Stimulated activated naive CD4-positive, alpha-beta T cell treated with Interleukin-2 at 50 U/mL for 16 hours (primary cell): ENCODE data around the gene GDF15.

ENCODE experiments used
- DNase-seq: peaks from one replicate; lab custom pipeline; 2025; lab: John Stamatoyannopoulos, UW

Gene GDF15

DNA sequence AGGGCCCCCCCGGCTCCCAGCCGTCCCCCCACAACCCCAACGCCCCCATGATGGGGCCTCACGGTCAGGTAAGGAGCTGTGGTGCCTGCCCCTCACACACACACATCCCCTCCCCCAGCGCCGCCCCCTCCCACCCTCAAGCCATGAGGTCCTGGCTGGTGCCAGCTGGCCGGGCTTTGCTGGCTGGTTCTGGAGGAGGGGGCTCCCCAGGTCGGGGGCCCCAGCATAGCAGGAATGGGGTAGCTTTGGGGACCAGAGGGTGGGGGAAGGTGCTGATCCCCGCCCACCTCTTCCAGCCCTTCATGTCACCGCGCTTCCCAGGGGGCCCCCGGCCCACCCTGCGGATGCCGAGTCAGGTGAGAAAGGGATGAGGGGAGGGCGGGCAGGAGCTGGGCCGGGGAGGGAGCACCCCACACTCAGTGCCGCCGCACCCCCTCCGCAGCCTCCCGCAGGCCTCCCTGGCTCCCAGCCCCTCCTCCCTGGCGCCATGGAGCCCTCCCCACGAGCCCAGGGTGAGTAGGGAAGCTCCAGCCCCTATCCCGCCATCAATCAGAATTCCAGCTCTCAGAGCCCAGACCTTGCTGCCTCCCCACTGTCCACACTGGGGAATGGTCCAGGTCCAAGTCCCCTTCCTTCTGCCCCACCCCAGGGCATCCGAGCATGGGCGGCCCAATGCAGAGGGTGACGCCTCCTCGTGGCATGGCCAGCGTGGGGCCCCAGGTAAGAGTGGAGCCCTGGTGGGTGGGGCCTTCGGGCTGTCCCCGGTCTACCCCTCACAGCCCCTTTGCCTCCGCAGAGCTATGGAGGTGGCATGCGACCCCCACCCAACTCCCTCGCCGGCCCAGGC is 45.6 kb downstream of the GDF15 start:
- no peak for DNase-seq

DNA sequence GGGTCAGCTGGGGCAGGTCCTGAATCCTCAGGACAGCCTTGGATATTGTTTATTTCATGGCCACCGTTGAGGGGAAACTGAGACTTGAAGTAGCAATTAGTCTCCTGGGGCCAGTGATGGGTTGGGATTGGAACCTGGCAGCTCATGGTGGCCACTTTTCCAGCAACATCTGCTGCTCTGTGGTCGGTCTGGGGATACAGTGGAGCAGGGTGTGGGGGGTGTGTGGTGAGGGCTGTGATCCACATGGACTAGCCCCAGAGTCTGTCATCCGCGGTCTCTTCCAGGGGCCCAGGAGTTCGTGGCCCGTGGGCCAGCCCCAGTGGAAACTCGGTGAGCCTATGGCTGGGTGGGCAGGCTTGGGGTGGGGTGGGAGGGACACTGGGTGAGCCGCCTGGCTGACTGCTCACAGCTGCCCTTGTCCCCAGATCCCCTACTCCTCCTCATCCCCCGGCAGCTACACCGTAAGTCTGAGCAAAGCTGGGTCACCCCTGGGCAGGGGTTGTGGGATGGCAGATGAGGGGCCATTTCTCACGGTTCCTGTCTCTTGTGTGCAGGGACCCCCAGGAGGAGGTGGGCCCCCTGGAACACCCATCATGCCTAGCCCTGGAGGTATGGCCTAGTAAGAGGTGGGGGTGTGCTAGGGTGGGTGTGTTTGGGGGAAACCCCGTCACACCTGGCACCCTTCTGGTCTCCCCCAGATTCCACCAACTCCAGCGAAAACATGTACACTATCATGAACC is 46.5 kb downstream of the GDF15 start:
- no peak for DNase-seq

DNA sequence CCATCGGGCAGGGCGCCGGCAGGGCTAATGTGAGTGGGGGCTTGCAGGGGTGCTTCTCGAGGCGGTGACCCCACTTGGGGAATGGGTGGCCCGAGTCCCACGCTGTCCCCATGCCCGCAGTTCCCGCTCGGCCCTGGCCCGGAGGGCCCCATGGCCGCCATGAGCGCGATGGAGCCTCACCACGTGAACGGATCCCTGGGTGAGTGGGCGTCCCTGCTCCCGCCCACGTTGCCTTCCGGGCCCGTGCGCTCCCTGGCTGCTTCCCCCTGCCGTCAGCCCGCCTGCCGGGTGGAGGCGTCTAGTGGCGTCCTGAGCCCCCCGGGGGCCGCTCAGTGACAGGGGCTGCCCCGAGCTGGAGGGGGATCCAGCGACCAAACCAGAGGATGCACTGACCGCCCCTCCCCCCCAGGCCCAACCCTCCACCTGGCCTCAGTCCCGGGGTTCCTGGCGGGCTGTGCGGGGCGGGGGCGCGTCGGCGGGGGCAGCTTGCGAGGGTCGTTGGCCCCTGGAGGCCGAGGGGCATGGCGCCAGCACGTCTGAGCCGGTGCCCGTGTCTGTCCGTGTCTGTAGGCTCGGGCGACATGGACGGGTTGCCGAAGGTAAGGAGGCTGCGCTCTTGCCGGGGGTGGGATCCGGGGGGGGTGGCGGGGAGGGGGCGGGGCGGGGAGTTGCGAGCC is 47.2 kb downstream of the GDF15 start:
- DNase-seq = peak; percentile 26

DNA sequence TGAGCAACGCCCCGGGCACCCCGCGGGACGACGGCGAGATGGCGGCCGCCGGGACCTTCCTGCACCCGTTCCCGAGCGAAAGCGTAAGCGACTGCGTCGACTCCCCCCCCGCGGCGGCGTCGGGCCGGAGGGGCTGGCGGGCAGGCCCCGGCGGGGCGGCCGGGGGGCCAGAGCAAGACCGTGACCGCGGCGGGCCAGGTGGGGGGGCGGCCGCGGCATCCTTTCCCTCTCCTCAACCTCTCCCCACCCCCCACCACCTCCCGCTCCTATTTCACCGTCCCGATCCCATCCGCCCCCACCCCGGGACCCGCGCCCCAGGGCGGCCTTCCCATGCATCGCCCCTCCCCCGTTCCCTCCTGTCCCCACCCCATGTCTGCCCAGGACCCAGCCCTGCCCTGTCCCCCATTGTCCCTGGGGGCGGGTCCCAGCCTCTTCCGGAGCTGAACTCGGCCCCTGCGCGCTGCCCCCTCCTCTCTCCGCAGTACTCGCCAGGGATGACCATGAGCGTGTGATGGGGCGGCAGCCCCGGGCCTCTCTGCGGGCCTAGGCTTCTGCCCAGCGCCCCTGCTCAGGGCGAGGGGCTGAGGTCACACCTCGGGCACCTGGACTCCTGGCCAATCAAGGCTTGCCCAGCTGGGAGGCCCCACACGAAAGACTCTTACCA is 47.9 kb downstream of the GDF15 start:
- DNase-seq = no peak

DNA sequence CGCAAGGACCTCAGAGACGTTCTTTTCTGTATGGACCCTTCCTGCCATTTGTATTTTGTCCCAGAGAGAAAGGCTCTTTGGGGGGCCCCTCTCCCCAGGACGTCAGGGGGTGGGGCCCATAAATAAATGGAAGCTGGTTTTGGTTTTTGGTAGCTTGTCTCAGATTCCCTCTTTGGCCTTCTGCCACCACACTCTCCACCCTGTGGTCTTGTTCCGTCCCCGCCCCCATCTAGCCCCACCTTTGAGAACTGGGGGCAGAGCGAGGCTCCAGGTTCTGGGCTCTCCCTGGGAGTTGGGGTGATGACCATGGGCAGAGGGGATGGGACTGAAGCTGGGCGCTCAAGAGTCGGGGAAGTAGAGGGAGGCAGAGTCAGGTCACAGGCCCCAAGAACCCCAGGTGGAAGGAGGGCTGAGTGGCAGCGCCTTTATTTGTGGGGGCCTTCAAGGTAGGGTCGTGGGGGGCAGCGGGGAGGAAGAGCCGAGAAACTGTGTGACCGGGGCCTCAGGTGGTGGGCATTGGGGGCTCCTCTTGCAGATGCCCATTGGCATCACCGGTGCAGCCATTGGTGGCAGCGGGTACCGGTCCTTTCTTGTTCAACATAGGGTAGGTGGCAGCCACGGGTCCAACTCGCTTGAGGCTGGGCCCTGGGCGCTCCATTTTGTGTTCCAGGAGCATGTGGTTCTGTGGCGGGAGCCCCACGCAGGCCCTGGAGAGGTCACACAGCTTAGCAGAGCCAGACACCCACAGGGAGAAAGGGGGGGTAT is 48.6 kb downstream of the GDF15 start:
- no peak for DNase-seq

DNA sequence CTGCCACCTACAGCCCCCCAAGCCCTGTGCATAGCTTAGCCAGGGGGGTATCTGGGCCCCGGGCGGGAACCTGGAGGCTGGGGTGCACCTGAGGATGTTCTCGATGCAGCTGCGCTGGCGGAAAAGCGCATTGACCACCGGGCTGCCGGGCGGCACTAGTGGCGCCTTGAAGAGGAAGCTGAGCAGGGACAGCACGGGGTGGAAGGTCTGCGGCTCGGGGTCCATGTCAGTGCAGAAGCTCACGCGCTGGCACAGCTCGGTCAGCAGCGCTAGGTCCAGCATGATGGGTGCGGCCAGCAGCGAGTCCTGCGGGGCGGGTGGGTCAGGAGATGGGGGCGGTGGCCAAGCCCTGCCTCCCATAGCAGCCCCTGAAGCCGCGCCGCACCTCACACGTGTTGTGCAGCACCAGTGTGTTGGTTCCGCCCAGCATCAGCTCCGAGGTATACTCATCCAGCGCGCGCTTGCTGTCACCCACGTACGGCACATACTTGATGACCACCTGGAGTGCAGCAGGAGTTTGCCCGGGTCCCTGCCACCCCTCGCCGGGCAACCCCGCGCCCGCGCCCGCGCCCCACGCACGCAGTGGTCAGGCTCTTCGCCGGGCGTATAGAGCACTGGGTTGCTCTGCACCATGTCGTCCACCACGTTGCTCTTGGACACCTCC is 49.4 kb downstream of the GDF15 start:
- no peak for DNase-seq

DNA sequence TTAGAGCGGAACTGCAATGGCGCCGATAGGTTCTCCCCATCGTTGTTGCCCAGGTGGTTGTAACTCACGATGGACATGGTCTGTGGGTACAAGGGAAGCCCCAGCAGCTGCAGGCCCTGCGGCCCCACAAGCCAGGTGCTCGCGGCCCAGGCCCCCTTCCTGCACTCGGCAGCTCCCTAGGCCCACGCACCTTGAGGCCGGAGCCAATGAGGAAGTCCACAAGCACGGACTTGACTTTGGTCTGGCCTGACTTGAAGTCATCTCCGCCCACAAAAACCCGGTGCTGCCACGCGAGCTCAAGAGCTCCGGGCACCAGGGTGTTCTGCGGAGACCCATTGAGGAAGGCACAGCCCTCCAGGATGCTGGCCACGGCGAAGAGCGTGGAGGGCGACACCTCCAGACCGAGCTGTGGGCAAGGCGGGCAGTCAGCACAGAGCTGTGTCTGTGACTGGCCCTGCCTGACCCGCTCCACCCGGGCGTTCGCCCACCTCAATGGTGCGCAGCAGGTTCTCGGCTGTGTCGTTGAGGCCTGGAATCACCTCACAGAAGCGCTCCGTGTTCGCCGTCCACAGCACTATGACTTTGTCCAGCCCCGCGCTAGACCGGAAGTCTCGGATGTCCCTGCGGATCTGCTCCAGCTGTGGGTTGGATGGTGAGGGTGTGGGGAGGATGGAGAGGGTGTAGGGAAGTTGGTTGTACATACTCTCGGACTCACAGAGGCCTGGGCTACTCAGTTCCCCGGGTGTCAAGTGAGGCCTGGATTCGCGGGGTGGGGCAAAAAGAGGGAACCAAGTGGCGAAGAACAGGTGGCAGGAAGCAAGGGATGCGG is 50.1 kb downstream of the GDF15 start:
- DNase-seq = no peak

DNA sequence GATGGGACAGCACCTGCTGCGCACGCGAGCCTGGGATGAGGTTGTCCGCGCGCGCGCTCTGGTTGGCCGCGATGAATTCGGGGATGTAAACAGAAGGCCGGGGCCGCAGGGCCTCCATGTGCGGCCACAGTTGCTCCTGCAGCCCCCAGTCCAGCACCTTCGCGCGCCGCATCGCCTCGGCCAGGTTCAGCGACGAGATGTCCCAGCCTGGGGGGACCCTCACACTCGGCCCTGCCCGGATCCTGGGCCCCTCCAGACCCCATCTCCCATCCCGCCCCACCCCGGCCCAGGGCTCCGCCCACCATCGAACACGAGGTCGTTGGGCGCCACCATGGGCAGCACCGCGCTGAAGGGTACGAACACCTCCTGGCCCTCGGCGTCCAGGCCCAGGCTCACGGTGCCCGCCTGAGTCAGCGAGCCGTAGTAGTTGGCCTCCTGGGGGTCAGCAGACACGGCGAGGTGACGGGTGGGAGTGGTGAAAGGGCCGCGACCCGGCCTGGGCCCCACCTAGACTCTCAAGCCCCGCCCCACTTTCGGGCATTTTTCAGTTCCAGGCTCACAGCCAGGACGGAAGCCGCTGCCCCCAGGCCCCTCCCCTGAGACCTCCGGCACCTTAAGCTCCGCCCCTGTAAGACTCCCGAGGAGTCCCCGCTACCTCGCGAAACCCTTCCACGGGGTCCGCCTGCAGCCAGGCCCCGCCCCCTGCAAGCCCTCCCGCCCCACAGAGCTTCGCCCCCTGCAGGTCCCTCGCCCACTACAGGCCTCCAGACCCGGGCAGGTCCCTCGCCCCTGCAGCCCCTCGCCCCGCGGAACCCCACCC is 50.9 kb downstream of the GDF15 start:
- DNase-seq = peak; percentile 66

DNA sequence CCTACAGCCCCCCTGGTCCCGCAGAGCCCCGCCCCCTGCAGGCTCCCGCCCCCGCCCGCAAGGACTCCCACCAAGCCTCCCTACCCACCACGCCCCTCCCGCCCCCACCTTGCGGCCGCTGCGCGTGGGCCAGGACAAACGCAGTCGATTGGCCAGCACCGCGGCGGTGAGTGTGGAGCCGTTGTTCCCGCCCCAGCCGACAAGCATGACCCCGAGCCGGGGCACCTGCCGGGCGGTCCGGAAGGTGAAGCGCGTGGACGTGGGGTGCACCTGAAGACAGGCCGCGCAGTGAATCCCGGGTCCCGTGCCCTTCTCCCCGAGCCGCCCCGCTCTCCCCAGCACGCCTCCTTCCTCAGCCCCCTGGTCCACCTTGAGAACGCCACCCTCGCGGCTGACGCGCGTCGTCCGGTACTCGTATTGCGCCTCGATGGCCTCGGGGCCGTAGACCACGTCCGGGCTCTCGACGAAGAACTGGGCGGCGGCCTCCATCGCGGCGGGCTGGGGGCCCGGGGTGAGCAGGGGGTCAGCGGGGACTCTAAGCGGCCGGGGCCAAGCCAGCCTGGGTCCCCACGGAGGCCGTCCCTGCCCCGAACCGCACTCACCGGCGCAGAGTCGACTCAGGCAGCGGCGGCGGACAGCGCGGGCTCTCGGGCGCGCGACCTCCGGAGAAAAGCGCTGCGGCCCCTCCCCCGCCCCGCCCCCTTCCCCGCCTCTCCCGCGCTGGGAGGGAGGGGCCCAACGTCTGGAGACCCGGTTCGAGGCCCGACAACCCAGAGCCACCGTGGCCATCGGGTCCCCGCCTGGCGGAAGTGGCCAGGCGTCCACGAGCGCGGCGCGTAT is 51.8 kb downstream of the GDF15 start, which contains the start of gene ISYNA1:
Gene ISYNA1 (minus strand): TSS at position 643 of the 840 bp plus-strand sequence. CDS start 154 bp downstream, at position 489.
- DNase-seq = peak; percentile 49

DNA sequence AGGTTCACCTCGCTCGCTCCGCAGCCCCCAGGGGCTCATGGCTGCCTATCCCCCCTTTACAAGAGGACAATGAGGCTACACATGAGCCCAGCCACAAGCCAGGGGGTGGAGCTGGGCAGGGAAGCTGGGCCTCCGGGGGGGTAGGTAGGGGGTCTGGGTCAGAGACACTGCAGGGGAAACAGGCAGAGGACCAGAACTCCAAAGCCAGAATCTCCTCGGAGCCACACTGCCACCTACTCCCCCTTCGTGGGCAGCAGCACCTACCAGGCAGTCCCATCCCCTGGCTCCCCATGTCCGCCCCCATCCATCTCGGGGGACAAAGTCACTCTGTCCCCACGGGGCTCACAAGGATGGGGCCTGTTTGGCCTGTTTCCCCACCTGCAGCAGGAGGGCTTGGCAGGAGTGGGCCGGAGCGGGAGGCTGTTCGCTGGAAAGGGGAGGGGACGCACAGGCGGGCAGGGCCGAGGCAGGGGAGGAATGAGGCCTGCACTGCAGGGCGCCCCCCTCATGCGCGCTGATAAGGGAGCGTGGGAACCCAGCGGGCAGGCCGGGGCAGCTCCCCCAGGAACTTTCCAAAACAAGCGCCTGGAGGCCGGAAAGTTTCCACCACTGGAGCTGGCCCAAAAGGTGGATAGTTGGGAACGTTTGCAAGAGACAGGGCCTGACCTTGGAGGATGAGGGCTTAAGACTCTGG is 52.5 kb downstream of the GDF15 start:
- no peak for DNase-seq
